ENCODE measurements around the gene ATP5ME. TPM values are rescaled to one million over a fixed set of nuclear protein-coding genes. Genes with fewer than 3 reads are reported as not detected.

Gene ATP5ME
- total and polyA plus RNA-seq, 11 donors: 210 to 2,413 (median 800) TPM

DNA sequence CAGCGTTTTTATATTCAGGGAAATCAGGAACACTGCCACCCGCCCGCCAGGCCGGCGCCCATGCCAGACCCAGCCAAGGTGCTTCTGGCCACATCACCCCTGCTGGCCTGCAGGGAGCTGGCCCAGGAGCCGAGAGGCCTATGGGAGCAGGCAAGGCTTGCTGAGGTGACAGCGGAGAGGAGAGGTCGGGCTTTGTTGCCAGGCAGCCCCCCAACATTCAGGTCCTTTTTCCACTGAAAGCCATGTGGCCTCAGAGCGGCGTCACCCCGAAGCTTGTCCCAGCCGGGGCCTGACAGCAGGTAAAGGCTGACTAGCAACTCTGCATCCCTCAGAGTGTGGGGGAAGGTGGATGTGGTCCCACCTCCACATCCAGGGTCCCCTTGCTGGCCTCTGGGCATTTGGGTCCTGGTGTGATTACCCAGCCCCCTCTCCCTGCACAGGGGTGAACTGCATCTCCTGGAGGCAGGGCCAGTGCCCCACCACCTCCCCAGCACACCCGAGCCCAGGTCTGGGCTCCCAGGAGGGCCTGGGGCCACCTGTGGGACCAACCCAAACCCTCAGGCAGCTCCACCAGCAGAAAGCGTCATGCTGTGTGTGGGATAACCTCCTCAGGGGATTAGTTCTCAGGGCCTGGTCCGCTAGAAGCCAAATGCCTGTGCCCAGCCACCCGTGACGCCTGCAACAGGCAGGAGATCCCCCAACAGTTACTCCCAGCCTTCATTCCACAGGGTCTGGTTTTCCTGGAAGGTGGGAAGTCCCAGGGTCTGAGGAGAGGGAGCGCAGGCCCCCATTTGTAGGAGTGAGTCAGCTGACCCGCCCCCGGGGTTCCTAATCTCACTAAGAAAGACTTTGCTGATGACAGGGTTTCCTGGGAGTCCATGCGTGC is 49.1 kb downstream of the ATP5ME start, which contains the start of gene PDE6B:
Gene PDE6B (plus strand): TSS at position 869 of the 886 bp plus-strand sequence. CDS start 54 bp downstream, outside the sequence.
- H3K36me3 ChIP-seq: no peaks in the 10 kb centered on the region

DNA sequence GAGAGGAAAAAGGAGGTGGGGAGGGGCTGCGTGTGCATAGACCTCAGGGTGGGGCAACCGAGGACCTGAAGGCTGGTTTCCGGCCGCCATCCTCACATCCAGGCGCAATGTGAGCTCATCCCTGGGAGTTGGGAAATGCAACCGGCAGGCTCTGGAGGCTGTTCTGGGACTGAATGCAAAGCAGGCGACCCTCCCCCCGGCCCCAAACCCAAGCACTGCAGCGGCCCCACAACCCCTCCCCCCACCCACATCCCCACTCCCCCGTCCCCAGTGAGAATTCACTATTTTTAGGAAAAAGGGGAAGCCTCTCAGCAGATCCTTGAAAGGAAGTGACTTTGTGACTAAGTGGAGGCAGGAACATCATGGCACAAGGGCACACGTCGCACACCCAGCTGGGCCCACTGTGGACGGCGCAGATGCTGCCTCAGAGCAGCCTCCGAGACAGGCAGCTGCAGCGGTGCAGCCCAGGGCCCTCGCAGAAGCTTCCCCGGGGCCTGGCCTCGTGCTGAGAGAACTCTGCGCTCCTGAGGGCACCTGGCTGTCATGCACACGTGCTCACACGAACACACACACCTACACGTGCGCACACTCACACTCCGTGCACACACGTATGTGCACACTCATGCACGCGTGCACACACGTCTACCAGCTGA is 50.0 kb downstream of the ATP5ME start:
- intact Hi-C loops (cut with DNase I): no loop called here
- H3K27me3 ChIP-seq: peaks cover 0 to 25% (median 0%) of the 10 kb centered on the region in 9 donors
- DNase-seq (no peak), ATAC-seq (no peak)
- no peak overlapping the region for H3K27ac ChIP-seq
- H3K4me1 ChIP-seq: no peaks in the 10 kb centered on the region
- no peak overlapping the region for H3K4me3 ChIP-seq
- no peaks in the 10 kb centered on the region for H3K36me3 ChIP-seq
- 52 to 59% (median 53%) methylated on average over 27 to 29 of the region's 29 CpGs for WGBS, 4 donors
- TF ChIP-seq, protein P1, sequence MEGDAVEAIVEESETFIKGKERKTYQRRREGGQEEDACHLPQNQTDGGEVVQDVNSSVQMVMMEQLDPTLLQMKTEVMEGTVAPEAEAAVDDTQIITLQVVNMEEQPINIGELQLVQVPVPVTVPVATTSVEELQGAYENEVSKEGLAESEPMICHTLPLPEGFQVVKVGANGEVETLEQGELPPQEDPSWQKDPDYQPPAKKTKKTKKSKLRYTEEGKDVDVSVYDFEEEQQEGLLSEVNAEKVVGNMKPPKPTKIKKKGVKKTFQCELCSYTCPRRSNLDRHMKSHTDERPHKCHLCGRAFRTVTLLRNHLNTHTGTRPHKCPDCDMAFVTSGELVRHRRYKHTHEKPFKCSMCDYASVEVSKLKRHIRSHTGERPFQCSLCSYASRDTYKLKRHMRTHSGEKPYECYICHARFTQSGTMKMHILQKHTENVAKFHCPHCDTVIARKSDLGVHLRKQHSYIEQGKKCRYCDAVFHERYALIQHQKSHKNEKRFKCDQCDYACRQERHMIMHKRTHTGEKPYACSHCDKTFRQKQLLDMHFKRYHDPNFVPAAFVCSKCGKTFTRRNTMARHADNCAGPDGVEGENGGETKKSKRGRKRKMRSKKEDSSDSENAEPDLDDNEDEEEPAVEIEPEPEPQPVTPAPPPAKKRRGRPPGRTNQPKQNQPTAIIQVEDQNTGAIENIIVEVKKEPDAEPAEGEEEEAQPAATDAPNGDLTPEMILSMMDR (IDR thresholded peaks at IDR 0.05): no peak
- TF ChIP-seq POLR2A (IDR thresholded peaks at IDR 0.05): no peak
- no peaks in the 10 kb centered on the region for H3K9me3 ChIP-seq

More for the DNA sequence above, 49.1 kb downstream of the ATP5ME start, which contains the start of gene PDE6B:
- WGBS, 4 donors: 65 to 72% (median 69%) methylated on average over 14 to 21 of the region's 21 CpGs
- no peak within 1 kb of the TSS for H3K27ac ChIP-seq
- TF ChIP-seq, protein P1 (IDR thresholded peaks at IDR 0.05): no peak
- TF ChIP-seq POLR2A (IDR thresholded peaks at IDR 0.05): no peak
- no peaks in the 10 kb centered on the region for H3K9me3 ChIP-seq
- no peak for ATAC-seq
- H3K4me1 ChIP-seq: no peaks in the 10 kb centered on the region
- H3K27me3 ChIP-seq: peaks cover 0 to 25% (median 0%) of the 10 kb centered on the region in 9 donors
- DNase-seq: no peak
- no peak within 1 kb of the TSS for H3K4me3 ChIP-seq
- intact Hi-C loops (cut with DNase I): no loop called here

DNA sequence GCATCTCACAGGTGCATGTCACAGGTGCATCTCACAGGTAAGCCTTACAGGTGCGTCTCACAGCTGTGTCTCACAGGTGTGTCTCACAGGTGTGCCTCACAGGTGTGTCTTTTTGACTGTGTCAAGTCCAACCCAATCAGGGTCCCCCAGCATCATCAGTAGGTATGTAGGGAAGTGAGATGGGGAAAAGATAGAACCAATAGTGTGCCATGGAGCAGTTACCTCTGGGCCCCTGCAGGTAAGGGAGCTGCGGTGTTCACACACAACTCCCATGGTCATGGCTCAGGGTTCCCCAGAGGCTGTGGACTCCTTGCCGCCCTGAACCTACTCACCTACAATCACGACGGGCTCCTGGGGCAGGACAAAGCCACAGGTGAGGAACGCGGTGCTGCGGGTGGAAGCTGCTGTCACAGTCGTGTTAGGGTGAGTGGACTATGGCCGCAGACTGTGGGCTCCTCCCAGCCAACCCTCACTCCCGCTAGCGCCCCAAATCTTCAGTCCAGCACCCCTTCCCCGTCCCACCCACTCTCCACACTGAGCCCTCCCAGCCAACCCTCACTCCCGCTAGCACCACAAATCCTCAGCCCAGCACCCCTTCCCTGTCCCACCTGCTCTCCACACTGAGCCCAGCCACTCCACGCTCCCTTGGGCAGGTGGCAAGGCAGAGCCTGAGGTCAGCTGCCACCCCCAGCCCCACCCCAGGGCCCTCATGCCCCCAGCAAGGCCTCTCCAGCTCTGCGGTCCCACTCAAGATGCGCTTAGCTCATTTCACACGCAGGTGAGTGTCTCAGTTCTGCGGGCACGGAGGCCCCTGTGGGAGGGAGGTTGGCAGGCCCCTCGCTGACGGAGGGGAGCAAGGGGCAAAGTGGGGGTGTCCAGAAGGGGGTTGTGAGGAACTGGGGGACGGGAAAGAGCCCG is 50.8 kb downstream of the ATP5ME start:
- peaks cover 0 to 21% (median 0%) of the 10 kb centered on the region in 9 donors for H3K27me3 ChIP-seq
- intact Hi-C loops (cut with DNase I): no loop called here
- H3K27ac ChIP-seq: no peak overlapping the region
- DNase-seq: no peak
- TF ChIP-seq, protein P1 (IDR thresholded peaks at IDR 0.05): no peak
- no peak for TF ChIP-seq POLR2A (IDR thresholded peaks at IDR 0.05)
- no peaks in the 10 kb centered on the region for H3K9me3 ChIP-seq
- no peaks in the 10 kb centered on the region for H3K36me3 ChIP-seq
- WGBS, 4 donors: 80 to 83% (median 81%) methylated on average over 17 to 24 of the region's 24 CpGs
- H3K4me1 ChIP-seq: no peaks in the 10 kb centered on the region
- ATAC-seq: no peak
- no peak overlapping the region for H3K4me3 ChIP-seq

Other genes starting within 250 kb of the ATP5ME start
- 10 to 100 TPM in 7 of 9 donors, 1 to 10 TPM in 2; 5.5 to 20.3 (median 12.5) TPM for gene ZNF721, start 175.1 kb downstream of the ATP5ME start, total RNA-seq
- gene ZNF721, start 175.1 kb downstream of the ATP5ME start, polyA plus RNA-seq: 1 to 10 TPM; 8.0 to 8.2 TPM
- gene PIGG, start 175.1 kb downstream of the ATP5ME start, total RNA-seq: 10 to 100 TPM; 11.2 to 26.9 (median 14.9) TPM
- 10 to 100 TPM; 14.0 to 19.4 TPM for gene PIGG, start 175.1 kb downstream of the ATP5ME start, polyA plus RNA-seq
- not detected for gene TMEM271, start 98.0 kb downstream of the ATP5ME start, total RNA-seq
- gene TMEM271, start 98.0 kb downstream of the ATP5ME start, polyA plus RNA-seq: not detected
- gene PDE6B, start 48.7 kb downstream of the ATP5ME start, total RNA-seq: 1 to 10 TPM in 8 of 9 donors, under 1 TPM in 1; 0.98 to 8.4 (median 3.6) TPM
- 1 to 10 TPM in 1 of 2 donors, under 1 TPM in 1; 0.61 to 1.9 TPM for gene PDE6B, start 48.7 kb downstream of the ATP5ME start, polyA plus RNA-seq
- 10 to 100 TPM in 2 of 9 donors, 1 to 10 TPM in 7; 1.4 to 12.9 (median 5.6) TPM for gene MYL5, start 266 bp upstream of the ATP5ME start, total RNA-seq
- gene MYL5, start 266 bp upstream of the ATP5ME start, polyA plus RNA-seq: 1 to 10 TPM; 2.0 to 4.4 TPM
- 10 to 100 TPM in 3 of 9 donors, 1 to 10 TPM in 6; 5.6 to 20.5 (median 8.9) TPM for gene SLC49A3, start 14.9 kb upstream of the ATP5ME start, total RNA-seq
- 1 to 10 TPM; 5.2 to 9.8 TPM for gene SLC49A3, start 14.9 kb upstream of the ATP5ME start, polyA plus RNA-seq
- 10 to 100 TPM; 16.2 to 45.7 (median 21.8) TPM for gene PCGF3, start 31.6 kb upstream of the ATP5ME start, total RNA-seq
- 10 to 100 TPM; 24.7 to 26.6 TPM for gene PCGF3, start 31.6 kb upstream of the ATP5ME start, polyA plus RNA-seq
- gene CPLX1, start 151.9 kb upstream of the ATP5ME start, total RNA-seq: 1 to 10 TPM in 7 of 9 donors, under 1 TPM in 2; 0.75 to 7.0 (median 3.3) TPM
- 1 to 10 TPM; 1.5 to 5.9 TPM for gene CPLX1, start 151.9 kb upstream of the ATP5ME start, polyA plus RNA-seq

Measured in heart left ventricle (tissue), 16 donors.